ENCODE data around the gene CLEC4G.

The CLEC4G gene

DNA sequence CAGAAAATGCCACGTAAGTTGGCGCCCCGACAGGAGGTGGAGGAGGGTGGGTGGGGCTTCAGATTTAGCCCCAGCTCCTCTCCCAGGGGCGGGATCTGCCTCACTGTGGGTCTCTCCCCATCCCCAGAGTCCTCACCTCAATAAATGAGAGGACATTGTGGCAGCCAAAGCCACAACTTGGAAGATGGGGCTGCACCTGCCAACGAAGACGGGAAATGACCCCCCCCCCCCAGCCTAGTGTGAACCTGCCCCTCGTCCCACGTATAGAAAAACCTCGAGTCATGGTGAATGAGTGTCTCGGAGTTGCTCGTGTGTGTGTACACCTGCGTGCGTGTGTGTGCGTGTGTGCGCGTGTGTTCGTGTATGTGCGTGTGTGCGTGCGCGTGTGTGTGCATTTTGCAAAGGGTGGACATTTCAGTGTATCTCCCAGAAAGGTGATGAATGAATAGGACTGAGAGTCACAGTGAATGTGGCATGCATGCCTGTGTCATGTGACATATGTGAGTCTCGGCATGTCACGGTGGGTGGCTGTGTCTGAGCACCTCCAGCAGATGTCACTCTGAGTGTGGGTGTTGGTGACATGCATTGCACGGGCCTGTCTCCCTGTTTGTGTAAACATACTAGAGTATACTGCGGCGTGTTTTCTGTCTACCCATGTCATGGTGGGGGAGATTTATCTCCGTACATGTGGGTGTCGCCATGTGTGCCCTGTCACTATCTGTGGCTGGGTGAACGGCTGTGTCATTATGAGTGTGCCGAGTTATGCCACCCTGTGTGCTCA, 52.7 kb downstream of the CLEC4G start:
- Histone ChIP-seq H3K27me3 (ENCODE audit: insufficient read depth, low read length, poor library complexity, severe bottlenecking) (no peaks in the 10 kb centered on the region), H2AFZ (ENCODE audit: low read length) (no peak overlapping the region)

More for the DNA sequence above, 52.7 kb downstream of the CLEC4G start:
- no peaks in the 10 kb centered on the region; the same call in 1 of the 2 replicates for H3K36me3 ChIP-seq (ENCODE audit: insufficient read depth, low read length)
- no peak overlapping the region for H3K9ac ChIP-seq (ENCODE audit: low read depth, low read length, poor library complexity, severe bottlenecking)
- peak overlapping the region; percentile 23 for H3K4me3 ChIP-seq (ENCODE audit: low read length, poor library complexity, severe bottlenecking)
- peaks cover 17% of the 10 kb centered on the region for H4K20me1 ChIP-seq (ENCODE audit: insufficient read depth, low read length, poor library complexity, severe bottlenecking)
- no peaks in the 10 kb centered on the region for H3K9me2 ChIP-seq (replicated peaks; ENCODE audit: low read depth, low read length)
- peaks cover 28% of the 10 kb centered on the region for H3K79me2 ChIP-seq (ENCODE audit: insufficient read depth, low read length)
- H3K4me2 ChIP-seq (ENCODE audit: low read depth, low read length, poor library complexity, severe bottlenecking), result peak overlapping the region; percentile 37
- TF ChIP-seq EZH2phosphoT487 (IDR thresholded peaks at IDR 0.05; ENCODE audit: borderline replicate concordance), result no peak
- TF ChIP-seq, protein P1, sequence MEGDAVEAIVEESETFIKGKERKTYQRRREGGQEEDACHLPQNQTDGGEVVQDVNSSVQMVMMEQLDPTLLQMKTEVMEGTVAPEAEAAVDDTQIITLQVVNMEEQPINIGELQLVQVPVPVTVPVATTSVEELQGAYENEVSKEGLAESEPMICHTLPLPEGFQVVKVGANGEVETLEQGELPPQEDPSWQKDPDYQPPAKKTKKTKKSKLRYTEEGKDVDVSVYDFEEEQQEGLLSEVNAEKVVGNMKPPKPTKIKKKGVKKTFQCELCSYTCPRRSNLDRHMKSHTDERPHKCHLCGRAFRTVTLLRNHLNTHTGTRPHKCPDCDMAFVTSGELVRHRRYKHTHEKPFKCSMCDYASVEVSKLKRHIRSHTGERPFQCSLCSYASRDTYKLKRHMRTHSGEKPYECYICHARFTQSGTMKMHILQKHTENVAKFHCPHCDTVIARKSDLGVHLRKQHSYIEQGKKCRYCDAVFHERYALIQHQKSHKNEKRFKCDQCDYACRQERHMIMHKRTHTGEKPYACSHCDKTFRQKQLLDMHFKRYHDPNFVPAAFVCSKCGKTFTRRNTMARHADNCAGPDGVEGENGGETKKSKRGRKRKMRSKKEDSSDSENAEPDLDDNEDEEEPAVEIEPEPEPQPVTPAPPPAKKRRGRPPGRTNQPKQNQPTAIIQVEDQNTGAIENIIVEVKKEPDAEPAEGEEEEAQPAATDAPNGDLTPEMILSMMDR (conservative IDR thresholded peaks at IDR 0.05; ENCODE audit: low read length), result peak; percentile 61
- H3K9me3 ChIP-seq (ENCODE audit: insufficient read depth, low read depth, low read length), result no peaks in the 10 kb centered on the region
- H3F3A ChIP-seq (ENCODE audit: low read depth), result no peaks in the 10 kb centered on the region
- peaks cover 37% of the 10 kb centered on the region for H3K4me1 ChIP-seq (ENCODE audit: insufficient read depth, low read length, poor library complexity, severe bottlenecking)
